HepG2 (cell line): ENCODE measurements around the gene JADE2. TPM values are rescaled to one million over a fixed set of nuclear protein-coding genes. Genes with fewer than 3 reads are reported as not detected.

Source experiments
- DMAP1 ChIP-seq: IDR thresholded peaks from 2 replicates; pipeline ENCODE4 v1.6.1; 2016
- FOSL1 ChIP-seq: sonication (generic); formaldehyde crosslinking; IDR thresholded peaks from 2 replicates; pipeline ENCODE4 v1.9.0; 2021; ENCODE audit warnings: missing genetic modification reagents, borderline replicate concordance
- HNF1A ChIP-seq, 2 experiments: sonication (generic) in 1 of 2; formaldehyde crosslinking in 1 of 2; IDR thresholded peaks; 2 replicates each; pipeline versions ENCODE4 v1.4.0 to v1.6.1; 2016 to 2020; ENCODE audit warnings: borderline replicate concordance in 1 of 2, low read depth in 1 of 2, mild to moderate bottlenecking in 1 of 2, missing genetic modification reagents in 1 of 2
- HNRNPK ChIP-seq: fragments of 200-400 bp; formaldehyde crosslinking; IDR thresholded peaks from 2 replicates; pipeline ENCODE4 v1.6.1; 2018; ENCODE audit warnings: low read length, low read depth, moderate library complexity, mild to moderate bottlenecking; ENCODE audit not compliant: poor library complexity, severe bottlenecking
- MAX ChIP-seq: IDR thresholded peaks from 2 replicates; pipeline ENCODE4 v1.6.1; 2012; ENCODE audit warnings: inconsistent platforms
- POLR2G ChIP-seq: fragments of 200-400 bp; formaldehyde crosslinking; IDR thresholded peaks from 2 replicates; pipeline ENCODE4 v1.6.1; 2018; ENCODE audit warnings: mild to moderate bottlenecking, low read depth, low read length, moderate library complexity
- TOE1 ChIP-seq: sonication (generic); formaldehyde crosslinking; IDR thresholded peaks from 2 replicates; pipeline ENCODE4 v1.4.0; 2020; ENCODE audit warnings: mild to moderate bottlenecking, missing genetic modification reagents
- ZBTB40 ChIP-seq, 2 experiments: fragments of 450-650 bp in 1 of 2; sonication (generic) in 1 of 2; formaldehyde crosslinking in 1 of 2; IDR thresholded peaks; 2 replicates each; pipeline versions ENCODE4 v1.6.1 to v1.8.0; 2016 to 2022; ENCODE audit warnings: antibody characterized with exemption in 1 of 2, mild to moderate bottlenecking in 1 of 2, missing genetic modification reagents in 1 of 2
- ZUFSP ChIP-seq: sonication (generic); formaldehyde crosslinking; IDR thresholded peaks from 2 replicates; pipeline ENCODE4 v1.9.0; 2021; ENCODE audit warnings: missing genetic modification reagents, mild to moderate bottlenecking, borderline replicate concordance
- polyA plus RNA-seq, 8 experiments: library from polyadenylated mRNA; depleted of rRNA in 3 of 8; stranded (reverse) in 7 of 8; unstranded in 1 of 8; fragments of >200 nt; fragmentation: Illumina TruSeq in 4 of 8; extraction: Trizol in 4 of 8; gene quantifications; 2 replicates each; pipeline versions ENCODE4 v1.2.1 to v1.2.3, GENCODE V29; 2011 to 2016; ENCODE audit warnings: low read depth in 4 of 8, missing spikeins in 1 of 8, mixed read lengths in 1 of 8; ENCODE audit not compliant: insufficient read depth in 1 of 8
- total RNA-seq, 5 experiments: library from RNA; depleted of rRNA; stranded (reverse); fragments of >200 nt; fragmentation: Illumina TruSeq; extraction: Trizol; gene quantifications; 2 replicates each; pipeline ENCODE4 v1.2.3, GENCODE V29; 2016; ENCODE audit warnings: low read depth in 1 of 5

The JADE2 gene
- total and polyA plus RNA-seq, 2 of the 13 experiments (the other 11 are each of a cell fraction or from before 2014, with no cell fraction given): 7.5 to 15.1 TPM

GRCh38 chr5:134524826-134525682 lies at the start of gene JADE2 (continued):
- no peak for TF ChIP-seq ZBTB40 (IDR thresholded peaks at IDR 0.05)
- no peak for TF ChIP-seq ZBTB40 (CRISPR knock-in tag; IDR thresholded peaks at IDR 0.05)
- TF ChIP-seq HNRNPK: peak; percentile 32
- TF ChIP-seq HNF1A (IDR thresholded peaks at IDR 0.05; ENCODE audit: low read depth): no peak
- TF ChIP-seq HNF1A (CRISPR knock-in tag; IDR thresholded peaks at IDR 0.05; ENCODE audit: borderline replicate concordance): peak; percentile 26; the same call in 1 of the 2 replicates
- 0 out of 2 replicates have a peak, but pooled peaks have one; percentile 10 for TF ChIP-seq DMAP1 (CRISPR knock-in tag)
- TF ChIP-seq POLR2G: peak; percentile 59; the same call in 1 of the 2 replicates
- no peak for TF ChIP-seq FOSL1 (CRISPR knock-in tag)
- peak; percentile 49 for TF ChIP-seq MAX
- no peak for TF ChIP-seq ZUFSP (CRISPR knock-in tag)
- TF ChIP-seq TOE1 (CRISPR knock-in tag): no peak
